C4-2B (cell line): ENCODE data around the gene NEDD4L.

Source experiments
- ZFX ChIP-seq: fragments of 450-650 bp; IDR thresholded peaks from 2 replicates; pipeline ENCODE4 v1.6.1; 2017
- TF ChIP-seq, protein P1 (sequence below): fragments of 450-650 bp; conservative IDR thresholded peaks from 2 replicates; pipeline ENCODE4 v1.5.1; 2017; ENCODE audit warnings: mild to moderate bottlenecking

- TF ChIP-seq, protein P1, sequence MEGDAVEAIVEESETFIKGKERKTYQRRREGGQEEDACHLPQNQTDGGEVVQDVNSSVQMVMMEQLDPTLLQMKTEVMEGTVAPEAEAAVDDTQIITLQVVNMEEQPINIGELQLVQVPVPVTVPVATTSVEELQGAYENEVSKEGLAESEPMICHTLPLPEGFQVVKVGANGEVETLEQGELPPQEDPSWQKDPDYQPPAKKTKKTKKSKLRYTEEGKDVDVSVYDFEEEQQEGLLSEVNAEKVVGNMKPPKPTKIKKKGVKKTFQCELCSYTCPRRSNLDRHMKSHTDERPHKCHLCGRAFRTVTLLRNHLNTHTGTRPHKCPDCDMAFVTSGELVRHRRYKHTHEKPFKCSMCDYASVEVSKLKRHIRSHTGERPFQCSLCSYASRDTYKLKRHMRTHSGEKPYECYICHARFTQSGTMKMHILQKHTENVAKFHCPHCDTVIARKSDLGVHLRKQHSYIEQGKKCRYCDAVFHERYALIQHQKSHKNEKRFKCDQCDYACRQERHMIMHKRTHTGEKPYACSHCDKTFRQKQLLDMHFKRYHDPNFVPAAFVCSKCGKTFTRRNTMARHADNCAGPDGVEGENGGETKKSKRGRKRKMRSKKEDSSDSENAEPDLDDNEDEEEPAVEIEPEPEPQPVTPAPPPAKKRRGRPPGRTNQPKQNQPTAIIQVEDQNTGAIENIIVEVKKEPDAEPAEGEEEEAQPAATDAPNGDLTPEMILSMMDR: no peak
- no peak for TF ChIP-seq ZFX
Observed at GRCh38 chr18:58052960-58053359, 8.9 kb downstream of the NEDD4L start.
